Suprapubic skin (tissue), 4 donors: ENCODE measurements around the gene ZBTB20.

Experiments
- CTCF ChIP-seq, 2 donors: fragments of 200-600 bp in 1 of 2; fragments of 450-650 bp in 1 of 2; sonication (generic) in 1 of 2; IDR thresholded peaks; one replicate each; pipeline ENCODE4 v1.5.1; 2016 to 2019; ENCODE audit warnings: antibody characterized with exemption in 2 of 2, mild to moderate bottlenecking in 1 of 2, moderate library complexity in 1 of 2
- POLR2A ChIP-seq, 2 donors: fragments of 450-650 bp; IDR thresholded peaks; one replicate each; pipeline ENCODE4 v1.6.1; 2017; ENCODE audit warnings: antibody characterized with exemption in 2 of 2, mild to moderate bottlenecking in 2 of 2, moderate library complexity in 2 of 2
- POLR2AphosphoS5 ChIP-seq, 3 donors: sonication (generic); formaldehyde crosslinking; IDR thresholded peaks; one replicate each; pipeline ENCODE4 v1.6.1; 2017; ENCODE audit warnings: antibody characterized with exemption in 3 of 3

- TF ChIP-seq CTCF (IDR thresholded peaks at IDR 0.05): no peak
- no peak for TF ChIP-seq POLR2A (IDR thresholded peaks at IDR 0.05)
- TF ChIP-seq POLR2AphosphoS5 (IDR thresholded peaks at IDR 0.05): no peak
These were observed 769.7 kb downstream of the ZBTB20 start for GRCh38 chr3:114377426-114377825.
